Measurements from ENCODE around the gene ELFN1. TPM values are rescaled to one million over a fixed set of nuclear protein-coding genes. Genes with fewer than 3 reads are reported as not detected.

Gene ELFN1
- total RNA-seq, 5 donors from 2014 or later (not counting 1 experiment from before 2014, with no cell fraction given) = 0.06 to 0.12 (median 0.07) TPM; not detected in 2

- POLR2A ChIA-PET = no interaction called here
- H3K27ac Mint-ChIP-seq = no peak overlapping the region
- H3K4me3 Mint-ChIP-seq = no peak overlapping the region
- Histone ChIP-seq H3K4me1 (ENCODE audit: control insufficient read depth in 1 of 2, extremely low read depth in 1 of 2, insufficient read depth in 2 of 2, low read length in 2 of 2) (no peaks in the 10 kb centered on the region), H3K36me3 (ENCODE audit: control insufficient read depth in 2 of 2, extremely low read depth in 1 of 2, insufficient read depth in 1 of 2, low read length in 1 of 2) (no peaks in the 10 kb centered on the region), H3K4me3 (ENCODE audit: control insufficient read depth in 1 of 2, extremely low read depth in 1 of 2, low read length in 1 of 2) (no peak overlapping the region), H3K27ac (ENCODE audit: low read length) (no peak overlapping the region), H3K9me3 (no peaks in the 10 kb centered on the region), H3K27me3 (replicated peaks in 1 of 2; ENCODE audit: control insufficient read depth in 2 of 2, extremely low read depth in 1 of 2, insufficient read depth in 2 of 2, low read length in 1 of 2) (peaks cover 0 to 44% of the 10 kb centered on the region in 2 experiments)
- CTCF ChIA-PET = no interaction called here
- peaks cover 0 to 15% (median 5%) of the 10 kb centered on the region in 3 donors for H3K9me3 Mint-ChIP-seq
- DNase-seq (peak in 1 of 35 experiments; percentile 21), ATAC-seq (replicated peaks in 1 of 4) (no peak)
- H3K36me3 Mint-ChIP-seq = peaks cover 3% of the 10 kb centered on the region
- H3K27me3 Mint-ChIP-seq = peaks cover 7 to 37% of the 10 kb centered on the region in 2 donors
- H3K4me1 Mint-ChIP-seq = no peaks in the 10 kb centered on the region
- 79% methylated on average over 12 of the region's 13 CpGs for WGBS (ENCODE audit: insufficient coverage)
These were observed 8.0 kb downstream of the ELFN1 start for GRCh38 chr7:1678081-1678543.

DNA sequence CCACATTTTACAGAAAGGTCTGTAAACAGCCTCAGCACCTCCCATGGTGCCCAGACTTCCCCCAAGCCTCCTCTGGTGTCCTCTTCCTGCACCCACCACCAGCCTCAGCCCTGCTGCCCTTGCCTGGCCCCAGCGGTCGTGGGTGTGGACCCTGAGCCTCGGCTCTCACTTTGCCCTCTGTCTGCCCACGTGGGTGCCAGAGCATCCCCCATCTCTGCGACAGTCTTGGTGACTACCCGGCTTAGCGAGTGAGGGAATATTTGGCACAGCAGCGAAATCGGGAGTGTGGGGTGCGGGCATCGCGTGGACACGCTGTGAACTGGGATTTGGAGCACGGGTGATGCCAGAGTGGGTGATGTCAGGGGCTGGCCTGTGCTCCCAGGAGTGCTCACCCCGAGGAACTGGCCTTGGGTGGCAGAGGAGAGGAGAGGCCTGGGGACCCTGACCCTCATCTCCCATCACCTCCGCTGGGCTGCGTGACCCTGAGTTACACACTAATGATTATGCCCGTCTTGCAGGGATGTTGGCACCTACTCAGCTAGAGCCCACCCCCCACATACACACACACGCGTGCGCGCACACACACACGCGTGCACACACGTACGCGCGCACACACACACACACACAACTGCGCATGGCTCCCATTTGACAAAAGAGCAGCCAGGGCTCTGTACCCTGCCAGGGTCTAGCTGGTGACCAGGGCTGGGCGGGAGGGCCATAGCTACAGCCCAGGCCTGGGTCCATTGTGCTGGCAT is 8.7 kb downstream of the ELFN1 start:
- no peaks in the 10 kb centered on the region for H3K36me3 ChIP-seq (ENCODE audit: control insufficient read depth in 2 of 2, extremely low read depth in 1 of 2, insufficient read depth in 1 of 2, low read length in 1 of 2)
- POLR2A ChIA-PET = no interaction called here
- Mint-ChIP-seq H3K9me3 (peaks cover 0 to 21% (median 10%) of the 10 kb centered on the region in 3 donors), H3K4me3 (no peak overlapping the region), H3K4me1 (no peaks in the 10 kb centered on the region), H3K27ac (no peak overlapping the region), H3K27me3 (peaks cover 7 to 35% of the 10 kb centered on the region in 2 donors), H3K36me3 (peaks cover 6% of the 10 kb centered on the region)
- 86% methylated on average over 26 of the region's 30 CpGs for WGBS (ENCODE audit: insufficient coverage)
- H3K4me1 ChIP-seq (ENCODE audit: control insufficient read depth in 1 of 2, extremely low read depth in 1 of 2, insufficient read depth in 2 of 2, low read length in 2 of 2) = no peaks in the 10 kb centered on the region
- CTCF ChIA-PET = no interaction called here
- H3K9me3 ChIP-seq = no peaks in the 10 kb centered on the region
- H3K27me3 ChIP-seq (replicated peaks in 1 of 2; ENCODE audit: control insufficient read depth in 2 of 2, extremely low read depth in 1 of 2, insufficient read depth in 2 of 2, low read length in 1 of 2) = peaks cover 0 to 38% of the 10 kb centered on the region in 2 experiments
- H3K27ac ChIP-seq (ENCODE audit: low read length) = no peak overlapping the region
- DNase-seq (peak in 1 of 35 experiments; percentile 12), ATAC-seq (replicated peaks in 1 of 4) (no peak)
- H3K4me3 ChIP-seq (ENCODE audit: control insufficient read depth in 1 of 2, extremely low read depth in 1 of 2, low read length in 1 of 2) = no peak overlapping the region

DNA sequence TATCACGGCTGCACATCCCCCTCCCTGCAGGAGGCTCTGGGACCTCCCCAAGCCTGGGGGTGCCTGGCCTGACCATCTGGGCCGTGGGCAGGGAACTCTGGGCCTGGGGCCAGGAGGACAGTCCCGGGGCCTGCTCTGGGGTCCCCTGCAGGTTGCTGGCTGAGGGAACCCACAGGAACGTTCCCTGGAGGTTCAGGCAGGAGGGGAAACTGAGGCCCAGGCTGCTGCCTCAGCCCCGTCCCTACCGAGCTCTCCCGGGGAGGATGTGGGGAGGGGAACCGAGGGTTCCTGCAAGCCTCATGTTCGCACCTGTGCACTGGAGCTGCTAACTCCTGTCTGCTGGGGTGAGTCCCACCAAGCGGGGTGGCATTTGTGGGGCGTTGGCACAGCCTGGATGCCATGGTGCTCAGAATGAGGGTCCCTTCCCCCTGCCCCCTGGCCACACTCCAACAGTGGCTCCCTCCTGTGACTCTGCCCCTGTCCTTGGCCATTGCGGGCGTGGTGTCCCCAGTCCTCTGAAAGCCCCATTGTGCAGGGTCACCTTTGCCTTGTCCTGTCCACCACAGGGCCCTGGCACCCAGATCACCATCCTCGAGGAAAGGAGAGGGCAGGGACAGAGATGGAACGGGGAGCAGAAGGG is 9.4 kb downstream of the ELFN1 start:
- WGBS (ENCODE audit: insufficient coverage) = 78% methylated on average over 9 of the region's 15 CpGs
- CTCF ChIA-PET = no interaction called here
- Mint-ChIP-seq H3K27ac (no peak overlapping the region), H3K4me1 (no peaks in the 10 kb centered on the region), H3K4me3 (no peak overlapping the region), H3K9me3 (peaks cover 0 to 25% (median 14%) of the 10 kb centered on the region in 3 donors), H3K27me3 (peaks cover 7 to 32% of the 10 kb centered on the region in 2 donors), H3K36me3 (peaks cover 6% of the 10 kb centered on the region)
- peak in 1 of 35 experiments; percentile 23 for DNase-seq
- H3K36me3 ChIP-seq (ENCODE audit: control insufficient read depth in 2 of 2, extremely low read depth in 1 of 2, insufficient read depth in 1 of 2, low read length in 1 of 2) = no peaks in the 10 kb centered on the region
- H3K27me3 ChIP-seq (replicated peaks in 1 of 2; ENCODE audit: control insufficient read depth in 2 of 2, extremely low read depth in 1 of 2, insufficient read depth in 2 of 2, low read length in 1 of 2) = peaks cover 0 to 31% of the 10 kb centered on the region in 2 experiments
- no peak for ATAC-seq (replicated peaks in 1 of 4)
- POLR2A ChIA-PET = no interaction called here
- no peak overlapping the region for H3K27ac ChIP-seq (ENCODE audit: low read length)
- H3K4me1 ChIP-seq (ENCODE audit: control insufficient read depth in 1 of 2, extremely low read depth in 1 of 2, insufficient read depth in 2 of 2, low read length in 2 of 2) = no peaks in the 10 kb centered on the region
- H3K4me3 ChIP-seq (ENCODE audit: control insufficient read depth in 1 of 2, extremely low read depth in 1 of 2, low read length in 1 of 2) = no peak overlapping the region
- no peaks in the 10 kb centered on the region for H3K9me3 ChIP-seq

GRCh38 chr7:1679966-1680730 is 10.1 kb downstream of the ELFN1 start:
- Mint-ChIP-seq H3K9me3 (peaks cover 4 to 30% (median 19%) of the 10 kb centered on the region in 3 donors), H3K27ac (no peak overlapping the region), H3K36me3 (peaks cover 6% of the 10 kb centered on the region), H3K27me3 (peaks cover 7 to 32% of the 10 kb centered on the region in 2 donors), H3K4me3 (no peak overlapping the region), H3K4me1 (no peaks in the 10 kb centered on the region)
- peaks cover 0 to 25% of the 10 kb centered on the region in 2 experiments for H3K27me3 ChIP-seq (replicated peaks in 1 of 2; ENCODE audit: control insufficient read depth in 2 of 2, extremely low read depth in 1 of 2, insufficient read depth in 2 of 2, low read length in 1 of 2)
- H3K9me3 ChIP-seq = no peaks in the 10 kb centered on the region
- DNase-seq = peak in 1 of 35 experiments; percentile 13
- ChIA-PET CTCF (no interaction called here), POLR2A (no interaction called here)
- no peak overlapping the region for H3K27ac ChIP-seq (ENCODE audit: low read length)
- ATAC-seq (replicated peaks in 1 of 4) = no peak
- H3K4me3 ChIP-seq (ENCODE audit: control insufficient read depth in 1 of 2, extremely low read depth in 1 of 2, low read length in 1 of 2) = no peak overlapping the region
- H3K4me1 ChIP-seq (ENCODE audit: control insufficient read depth in 1 of 2, extremely low read depth in 1 of 2, insufficient read depth in 2 of 2, low read length in 2 of 2) = no peaks in the 10 kb centered on the region
- WGBS (ENCODE audit: insufficient coverage) = 92% methylated on average over 22 of the region's 22 CpGs
- H3K36me3 ChIP-seq (ENCODE audit: control insufficient read depth in 2 of 2, extremely low read depth in 1 of 2, insufficient read depth in 1 of 2, low read length in 1 of 2) = no peaks in the 10 kb centered on the region

- ATAC-seq (replicated peaks in 1 of 4) (no peak), DNase-seq (peak in 1 of 35 experiments; percentile 3)
- no peak overlapping the region for H3K27ac ChIP-seq (ENCODE audit: low read length)
- Mint-ChIP-seq H3K36me3 (peaks cover 6% of the 10 kb centered on the region), H3K27ac (no peak overlapping the region), H3K4me3 (no peak overlapping the region), H3K4me1 (no peaks in the 10 kb centered on the region), H3K27me3 (peaks cover 2 to 28% of the 10 kb centered on the region in 2 donors), H3K9me3 (peaks cover 7 to 39% (median 26%) of the 10 kb centered on the region in 3 donors)
- no peaks in the 10 kb centered on the region for H3K36me3 ChIP-seq (ENCODE audit: control insufficient read depth in 2 of 2, extremely low read depth in 1 of 2, insufficient read depth in 1 of 2, low read length in 1 of 2)
- H3K27me3 ChIP-seq (replicated peaks in 1 of 2; ENCODE audit: control insufficient read depth in 2 of 2, extremely low read depth in 1 of 2, insufficient read depth in 2 of 2, low read length in 1 of 2) = peaks cover 0 to 15% of the 10 kb centered on the region in 2 experiments
- WGBS (ENCODE audit: insufficient coverage) = 74% methylated on average over 2 of the region's 9 CpGs
- H3K9me3 ChIP-seq = no peaks in the 10 kb centered on the region
- CTCF ChIA-PET = no interaction called here
- no peak overlapping the region for H3K4me3 ChIP-seq (ENCODE audit: control insufficient read depth in 1 of 2, extremely low read depth in 1 of 2, low read length in 1 of 2)
- H3K4me1 ChIP-seq (ENCODE audit: control insufficient read depth in 1 of 2, extremely low read depth in 1 of 2, insufficient read depth in 2 of 2, low read length in 2 of 2) = no peaks in the 10 kb centered on the region
- POLR2A ChIA-PET = no interaction called here
These were observed 11.5 kb downstream of the ELFN1 start for GRCh38 chr7:1681581-1681980.

GRCh38 chr7:1685000-1685624 is 15.0 kb downstream of the ELFN1 start:
- Mint-ChIP-seq H3K27ac (no peak overlapping the region), H3K4me3 (no peak overlapping the region), H3K9me3 (peaks cover 14 to 44% (median 31%) of the 10 kb centered on the region in 3 donors), H3K27me3 (peaks cover 13 to 30% of the 10 kb centered on the region in 2 donors), H3K4me1 (no peaks in the 10 kb centered on the region), H3K36me3 (peaks cover 6% of the 10 kb centered on the region)
- H3K4me1 ChIP-seq (ENCODE audit: control insufficient read depth in 1 of 2, extremely low read depth in 1 of 2, insufficient read depth in 2 of 2, low read length in 2 of 2) = no peaks in the 10 kb centered on the region
- DNase-seq (no peak), ATAC-seq (replicated peaks in 1 of 4) (no peak)
- ChIA-PET POLR2A (interaction anchor here in 1 of 2 donors (0.6 kb wide), 1 partner anchor 443 kb away, joined by 9 read pairs; no protein-coding TSS in a partner anchor), CTCF (interaction anchor here in 1 of 2 donors (0.5 kb wide), 1 partner anchor 1726 kb away, joined by 3 read pairs; no protein-coding TSS in a partner anchor)
- no peak overlapping the region for H3K4me3 ChIP-seq (ENCODE audit: control insufficient read depth in 1 of 2, extremely low read depth in 1 of 2, low read length in 1 of 2)
- H3K9me3 ChIP-seq = no peaks in the 10 kb centered on the region
- no CpG with 5 or more reads among the region's 1 CpG for WGBS (ENCODE audit: insufficient coverage)
- H3K27me3 ChIP-seq (replicated peaks in 1 of 2; ENCODE audit: control insufficient read depth in 2 of 2, extremely low read depth in 1 of 2, insufficient read depth in 2 of 2, low read length in 1 of 2) = peaks cover 0 to 12% of the 10 kb centered on the region in 2 experiments
- no peak overlapping the region for H3K27ac ChIP-seq (ENCODE audit: low read length)
- no peaks in the 10 kb centered on the region for H3K36me3 ChIP-seq (ENCODE audit: control insufficient read depth in 2 of 2, extremely low read depth in 1 of 2, insufficient read depth in 1 of 2, low read length in 1 of 2)

Data from T-cell (primary cell).